GM18867 (cell line): ENCODE measurements around the gene COMMD6.
"Not testable (repeated sequence)": the region's sequence is repeated elsewhere in the genome, so short reads cannot be mapped to it uniquely, and the experiment has no call there.

Experiments used
- ATAC-seq: cut with Tn5 transposase; IDR thresholded peaks from one replicate; pipeline ENCODE4 v1.9.1; 2021; ENCODE audit warnings: mild to moderate bottlenecking, moderate library complexity; ENCODE audit not compliant: unreplicated experiment

COMMD6 gene

GRCh38 chr13:75537401-75538365, at the start of gene COMMD6:
TSS of gene COMMD6 (minus strand) at chr13:75537841. CDS start at chr13:75537805, 36 bp downstream.
- peak; percentile 98 for ATAC-seq

- no peak for ATAC-seq
Observed at GRCh38 chr13:75585153-75585552, 47.5 kb upstream of the COMMD6 start.

GRCh38 chr13:75583091-75583490, 45.5 kb upstream of the COMMD6 start:
- ATAC-seq, result no peak

- no peak for ATAC-seq
Observed at GRCh38 chr13:75581874-75582640, 44.4 kb upstream of the COMMD6 start.

- ATAC-seq, result peak; percentile 65
Observed at GRCh38 chr13:75579529-75579928, 41.9 kb upstream of the COMMD6 start.

GRCh38 chr13:75569576-75569975, 31.9 kb upstream of the COMMD6 start:
- ATAC-seq, result no peak

- ATAC-seq, result no peak
Observed at GRCh38 chr13:75566658-75567057, 29.0 kb upstream of the COMMD6 start.

GRCh38 chr13:75558145-75558840, 20.7 kb upstream of the COMMD6 start:
- no peak for ATAC-seq

GRCh38 chr13:75556961-75557360, 19.3 kb upstream of the COMMD6 start:
- no peak for ATAC-seq

- ATAC-seq, result no peak
Observed at GRCh38 chr13:75555836-75556235, 18.2 kb upstream of the COMMD6 start.

- ATAC-seq, result no peak
Observed at GRCh38 chr13:75554981-75555380, 17.3 kb upstream of the COMMD6 start.

- ATAC-seq, result no peak
Observed at GRCh38 chr13:75554464-75554863, 16.8 kb upstream of the COMMD6 start.

GRCh38 chr13:75550159-75550567, 12.5 kb upstream of the COMMD6 start:
- peak; percentile 7 for ATAC-seq

GRCh38 chr13:75549262-75550158, 11.9 kb upstream of the COMMD6 start, which contains the start of gene UCHL3:
TSS of gene UCHL3 (plus strand) at chr13:75549791. CDS start at chr13:75549821, 30 bp downstream.
- ATAC-seq, result peak; percentile 97

GRCh38 chr13:75547917-75548316, 10.3 kb upstream of the COMMD6 start:
- no peak for ATAC-seq

- ATAC-seq, result not testable (repeated sequence)
Observed at GRCh38 chr13:75545386-75545785, 7.7 kb upstream of the COMMD6 start.

- ATAC-seq, result no peak
Observed at GRCh38 chr13:75544681-75545330, 7.2 kb upstream of the COMMD6 start.

GRCh38 chr13:75541961-75542360, 4.3 kb upstream of the COMMD6 start:
- no peak for ATAC-seq

- no peak for ATAC-seq
Observed at GRCh38 chr13:75541287-75541686, 3.6 kb upstream of the COMMD6 start.
